WI38 (cell line): ENCODE data around the gene ARIH2.

Source experiments
- H3K4me3 ChIP-seq: 2 replicates; pipeline ENCODE4 v1.5.1; 2011; ENCODE audit warnings: low read depth, mild to moderate bottlenecking, control low read depth, low read length
- TF ChIP-seq, protein P1 (sequence below): IDR thresholded peaks from 2 replicates; pipeline ENCODE4 v1.5.1; 2012; ENCODE audit warnings: low read depth, mild to moderate bottlenecking, control low read depth, low read length

Gene ARIH2

GRCh38 chr3:49022688-49023171, 104.1 kb downstream of the ARIH2 start:
- H3K4me3 ChIP-seq, result peak overlapping the region; percentile 71
- TF ChIP-seq, protein P1, sequence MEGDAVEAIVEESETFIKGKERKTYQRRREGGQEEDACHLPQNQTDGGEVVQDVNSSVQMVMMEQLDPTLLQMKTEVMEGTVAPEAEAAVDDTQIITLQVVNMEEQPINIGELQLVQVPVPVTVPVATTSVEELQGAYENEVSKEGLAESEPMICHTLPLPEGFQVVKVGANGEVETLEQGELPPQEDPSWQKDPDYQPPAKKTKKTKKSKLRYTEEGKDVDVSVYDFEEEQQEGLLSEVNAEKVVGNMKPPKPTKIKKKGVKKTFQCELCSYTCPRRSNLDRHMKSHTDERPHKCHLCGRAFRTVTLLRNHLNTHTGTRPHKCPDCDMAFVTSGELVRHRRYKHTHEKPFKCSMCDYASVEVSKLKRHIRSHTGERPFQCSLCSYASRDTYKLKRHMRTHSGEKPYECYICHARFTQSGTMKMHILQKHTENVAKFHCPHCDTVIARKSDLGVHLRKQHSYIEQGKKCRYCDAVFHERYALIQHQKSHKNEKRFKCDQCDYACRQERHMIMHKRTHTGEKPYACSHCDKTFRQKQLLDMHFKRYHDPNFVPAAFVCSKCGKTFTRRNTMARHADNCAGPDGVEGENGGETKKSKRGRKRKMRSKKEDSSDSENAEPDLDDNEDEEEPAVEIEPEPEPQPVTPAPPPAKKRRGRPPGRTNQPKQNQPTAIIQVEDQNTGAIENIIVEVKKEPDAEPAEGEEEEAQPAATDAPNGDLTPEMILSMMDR, result no peak

- no peak overlapping the region for H3K4me3 ChIP-seq
These were observed 105.1 kb downstream of the ARIH2 start for GRCh38 chr3:49023775-49024174.

DNA sequence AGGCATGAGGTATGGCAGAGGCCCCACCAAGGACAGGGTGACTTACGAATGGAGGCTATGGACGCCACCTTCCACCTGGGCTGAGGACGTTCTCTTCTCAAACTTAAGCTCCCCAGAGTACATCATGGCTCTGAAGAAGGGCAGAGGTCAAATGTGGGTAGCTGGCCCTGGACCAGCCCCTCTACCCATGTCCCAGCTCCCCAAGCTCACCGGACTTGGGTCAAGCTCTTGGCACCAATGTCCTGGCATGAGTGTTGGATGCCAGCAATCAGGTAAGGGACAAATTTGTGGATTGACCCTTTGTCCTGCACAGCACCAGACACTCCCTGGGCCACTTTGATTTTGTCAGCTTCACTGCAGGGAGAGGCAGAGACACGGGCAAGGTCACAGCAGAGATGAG, 105.8 kb downstream of the ARIH2 start:
- TF ChIP-seq, protein P1, result no peak

More at GRCh38 chr3:49023775-49024174, 105.1 kb downstream of the ARIH2 start:
- TF ChIP-seq, protein P1, result no peak

DNA sequence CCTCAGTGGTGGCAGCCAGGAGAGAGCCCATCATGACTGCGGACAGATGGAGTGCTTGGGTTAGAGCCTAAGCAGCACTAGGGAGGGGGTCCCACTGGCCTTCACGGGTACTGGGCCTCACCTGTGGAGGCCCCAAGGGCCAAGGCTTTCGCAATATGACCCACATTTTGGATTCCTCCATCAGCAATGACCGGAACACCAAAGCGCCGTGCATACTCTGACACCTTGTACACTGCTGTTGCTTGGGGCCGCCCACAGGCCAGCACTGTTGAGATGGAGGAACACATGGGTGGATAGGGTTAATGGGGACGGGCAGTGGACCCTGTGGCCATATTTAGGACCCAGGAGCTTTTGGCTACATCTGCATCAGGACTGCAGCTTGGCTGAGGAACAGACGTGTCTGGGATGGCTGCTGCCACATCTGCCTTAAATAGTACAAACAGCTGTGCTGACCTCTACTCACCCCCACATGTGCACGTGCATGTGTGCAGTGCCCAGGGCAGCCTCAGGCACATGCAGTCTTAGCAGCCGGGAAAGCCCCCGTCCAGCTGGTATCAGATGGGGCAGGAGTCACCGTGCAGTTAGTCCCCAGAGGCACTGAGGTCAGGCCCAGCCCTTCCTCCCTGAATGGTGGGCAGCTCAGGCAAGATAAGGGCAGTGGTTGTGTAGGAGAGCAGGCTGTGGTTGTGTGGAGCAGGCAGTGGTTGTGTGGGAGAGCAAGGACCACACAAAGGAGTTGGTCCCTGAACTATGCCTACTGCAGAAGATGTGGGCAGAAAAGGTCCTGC, 106.6 kb downstream of the ARIH2 start:
- TF ChIP-seq, protein P1, result no peak
- no peak overlapping the region for H3K4me3 ChIP-seq

More for the DNA sequence above, 105.8 kb downstream of the ARIH2 start:
- no peak overlapping the region for H3K4me3 ChIP-seq

DNA sequence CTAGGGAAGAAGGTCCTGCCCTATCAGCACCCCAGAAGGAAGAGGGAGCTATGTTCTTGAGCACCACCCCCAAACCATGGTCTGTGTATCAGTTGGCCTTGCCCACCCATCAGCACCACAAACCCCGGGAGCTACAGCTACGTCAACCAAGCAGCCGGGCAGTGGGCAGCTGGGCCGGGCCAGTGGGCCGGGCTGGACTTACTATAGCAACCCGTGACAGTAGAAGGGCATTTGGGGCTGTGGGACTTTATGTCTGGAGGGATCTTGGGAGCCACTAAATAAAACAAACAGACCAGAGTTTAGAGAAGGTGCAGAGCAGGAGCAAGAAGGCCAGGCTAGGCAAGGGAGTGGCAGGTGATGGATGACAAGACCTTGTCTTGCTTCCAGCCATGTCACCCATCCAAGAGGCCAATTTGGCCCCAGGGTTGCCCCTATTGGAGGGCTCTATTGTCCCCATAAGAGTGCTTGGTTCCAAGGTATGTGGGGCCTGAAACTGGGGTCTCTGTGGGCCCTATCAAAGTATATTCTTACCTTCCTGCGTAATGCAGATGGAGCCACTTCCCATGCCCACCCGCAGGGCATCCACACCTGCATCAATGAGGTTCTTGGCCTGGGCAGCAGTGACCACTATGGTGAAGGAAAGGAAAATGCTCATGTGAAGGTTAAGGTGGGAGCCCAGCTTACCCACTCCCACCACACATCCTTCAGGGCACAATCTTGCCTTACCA, 107.3 kb downstream of the ARIH2 start:
- TF ChIP-seq, protein P1, result no peak
- no peak overlapping the region for H3K4me3 ChIP-seq

GRCh38 chr3:49026536-49026935, 107.9 kb downstream of the ARIH2 start:
- H3K4me3 ChIP-seq, result no peak overlapping the region
- TF ChIP-seq, protein P1, result no peak

- TF ChIP-seq, protein P1, result no peak
- no peak overlapping the region for H3K4me3 ChIP-seq
These were observed 109.0 kb downstream of the ARIH2 start for GRCh38 chr3:49027634-49028033.
